SKM-1 treated with dmso at 0.1 percent for 144 hours (cell line): ENCODE measurements around the gene C10orf105.

ENCODE experiments used
- DNase-seq: peaks from one replicate; lab custom pipeline; 2025; ENCODE audit not compliant: unreplicated experiment; lab: John Stamatoyannopoulos, UW

C10orf105 gene

DNA sequence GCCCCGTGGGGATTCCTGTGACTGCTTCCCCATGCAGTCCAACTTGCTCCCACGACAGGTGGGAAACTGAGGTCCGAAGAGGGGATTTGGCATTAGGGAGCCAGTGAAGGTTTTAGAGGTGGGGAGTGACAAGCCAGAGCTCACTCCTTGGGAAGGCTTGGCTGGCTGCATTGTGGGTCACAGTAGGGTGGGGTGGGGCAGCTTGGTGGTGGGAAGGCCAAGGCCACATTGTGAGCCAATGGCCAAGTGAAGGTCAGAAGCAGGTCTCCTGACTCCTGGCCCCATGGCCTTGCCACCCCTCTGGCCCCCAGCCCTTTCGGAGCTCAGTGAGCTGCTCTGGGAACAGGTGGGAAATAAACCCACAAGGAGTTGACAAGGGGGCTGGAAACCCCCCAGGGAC lies 2.5 kb downstream of the C10orf105 start:
- DNase-seq, result no peak

DNA sequence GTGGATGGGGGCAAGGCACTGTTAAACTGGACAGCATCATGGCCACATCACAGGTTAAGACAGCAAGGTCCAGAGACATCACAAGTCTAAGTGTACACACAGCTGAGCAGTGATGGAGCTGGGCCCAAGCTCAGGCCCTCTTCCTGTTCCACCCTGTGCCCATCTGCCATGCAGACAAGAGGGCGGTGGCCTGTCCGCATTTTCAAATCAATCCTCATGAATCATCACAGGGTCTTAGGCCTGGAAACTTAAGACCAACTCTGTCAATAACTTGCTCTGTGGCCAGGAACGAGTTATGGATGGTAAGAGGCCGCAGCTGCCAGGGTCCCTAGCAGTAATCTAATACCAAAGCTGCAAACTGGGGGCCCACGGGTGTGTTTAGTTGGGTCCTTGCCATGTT lies 3.2 kb downstream of the C10orf105 start:
- DNase-seq, result no peak

DNA sequence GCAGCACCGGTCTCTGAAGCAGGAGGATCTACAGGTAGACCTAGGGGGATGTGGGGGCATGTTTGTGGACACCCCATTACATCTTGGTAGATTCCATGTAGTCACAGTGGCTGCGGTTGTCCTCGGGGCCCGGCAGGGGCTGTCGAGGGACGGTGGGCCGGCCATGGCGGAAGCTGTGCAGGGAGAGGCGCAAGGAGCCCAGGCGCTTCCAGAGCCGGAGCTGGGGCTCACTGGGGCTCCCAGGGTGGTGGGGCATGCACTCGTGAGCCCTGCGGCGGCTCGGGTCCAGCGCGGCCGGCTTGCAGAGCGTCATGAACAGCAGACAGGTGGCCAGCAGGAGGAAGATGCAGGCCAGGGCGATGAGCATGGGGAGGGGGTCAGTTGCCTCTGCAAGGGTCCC lies 3.7 kb downstream of the C10orf105 start:
- no peak for DNase-seq

DNA sequence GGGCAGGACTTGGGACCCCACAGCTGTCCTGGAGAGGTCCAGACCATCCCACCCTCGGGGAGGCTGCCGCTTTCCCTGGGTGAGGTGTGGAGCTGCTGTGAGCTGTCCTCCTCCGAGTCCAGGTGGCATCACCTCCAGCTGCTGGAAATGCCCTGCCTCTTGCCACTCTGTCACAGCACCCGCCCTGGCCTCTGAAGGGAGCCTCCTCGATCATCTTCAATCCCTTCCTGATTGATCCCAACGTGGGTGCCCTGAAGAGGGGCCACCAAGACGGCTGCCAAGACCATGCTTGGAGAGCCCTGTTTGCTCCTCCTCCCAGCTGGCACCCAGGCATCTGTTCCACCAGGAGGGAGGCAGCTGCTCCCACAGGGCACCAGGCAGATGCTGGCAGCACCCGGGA lies 4.6 kb downstream of the C10orf105 start:
- DNase-seq, result no peak

DNA sequence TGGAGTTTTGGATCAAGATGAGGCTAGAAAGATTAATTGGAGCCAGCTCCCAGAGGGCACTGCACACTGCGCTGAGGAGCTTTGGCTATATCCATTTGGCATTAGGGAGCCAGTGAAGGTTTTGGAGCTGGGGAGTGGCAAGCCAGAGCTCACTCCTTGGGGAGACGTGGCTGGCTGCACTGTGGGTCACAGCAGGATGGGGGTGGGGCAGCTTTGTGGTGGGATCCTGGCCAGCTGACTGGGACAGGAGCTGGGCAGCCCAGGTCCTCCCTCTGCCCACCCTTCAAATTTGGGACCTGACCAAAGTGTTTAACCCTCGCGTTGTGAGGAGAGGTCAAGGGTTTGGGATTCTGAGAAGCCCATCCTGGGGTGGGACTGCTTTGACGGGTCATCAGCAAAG lies 5.0 kb downstream of the C10orf105 start:
- no peak for DNase-seq

DNA sequence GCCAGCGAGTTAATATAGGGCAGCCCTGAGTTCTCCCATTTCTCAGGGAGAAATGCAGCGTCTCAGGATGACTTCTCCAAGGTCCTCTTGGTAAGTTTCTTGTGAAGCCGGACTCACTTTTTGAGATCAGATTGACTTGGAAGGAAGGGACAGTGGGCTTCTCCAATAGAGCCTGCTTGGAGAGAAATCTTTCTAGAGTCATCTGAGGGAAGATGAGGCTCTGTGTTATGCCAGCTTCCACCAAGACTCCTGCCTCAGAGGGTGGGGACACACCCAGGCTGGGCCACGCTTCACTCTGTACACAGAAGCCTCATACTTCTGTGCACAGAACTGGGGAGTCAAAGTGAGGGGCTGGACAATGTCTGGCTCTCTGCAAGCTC lies 5.6 kb downstream of the C10orf105 start:
- DNase-seq, result no peak

DNA sequence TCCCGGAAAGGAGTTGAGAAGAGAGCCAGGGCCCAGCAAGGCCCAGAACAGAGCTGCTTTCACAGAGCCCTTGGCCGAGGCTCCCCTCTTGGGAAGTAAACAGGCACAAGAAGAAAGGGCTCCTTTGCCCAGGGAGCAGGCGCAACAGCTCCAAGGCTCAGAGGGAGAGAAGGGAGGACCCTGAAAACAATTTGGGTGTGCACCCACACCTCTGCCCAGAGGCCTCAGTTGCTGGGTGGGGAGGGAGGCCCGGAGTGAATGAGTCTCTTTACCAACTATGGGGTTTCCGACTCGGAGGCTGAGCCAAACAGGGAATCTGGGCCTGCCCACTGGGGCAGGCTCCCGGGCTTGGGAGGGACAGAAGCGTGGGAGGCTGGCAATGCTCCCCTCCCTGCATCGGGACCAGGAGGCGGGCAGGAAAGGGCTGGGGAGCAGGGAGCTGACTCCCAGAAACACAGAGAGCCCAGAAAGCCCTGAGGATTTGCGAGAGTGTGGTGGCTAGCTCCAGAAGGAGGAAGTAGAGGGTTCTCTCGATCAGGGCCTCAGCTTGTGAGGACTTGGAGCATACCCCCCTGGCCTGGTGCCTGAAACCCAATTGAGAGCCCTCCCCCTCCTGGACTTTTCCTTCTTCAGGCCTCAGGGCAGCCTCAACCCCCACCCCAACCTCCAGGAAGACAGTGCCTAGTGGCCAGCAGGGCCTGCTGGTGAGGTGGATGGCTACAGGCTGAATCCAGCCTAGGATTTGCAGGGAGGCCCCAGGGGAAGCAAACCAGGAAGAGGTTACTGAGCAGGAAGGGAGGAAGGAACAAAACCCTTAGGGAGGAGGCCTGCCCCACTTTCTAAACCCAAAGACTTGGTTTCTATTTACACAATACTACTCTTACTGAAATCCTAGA lies 6.2 kb downstream of the C10orf105 start:
- peak; percentile 91 for DNase-seq

DNA sequence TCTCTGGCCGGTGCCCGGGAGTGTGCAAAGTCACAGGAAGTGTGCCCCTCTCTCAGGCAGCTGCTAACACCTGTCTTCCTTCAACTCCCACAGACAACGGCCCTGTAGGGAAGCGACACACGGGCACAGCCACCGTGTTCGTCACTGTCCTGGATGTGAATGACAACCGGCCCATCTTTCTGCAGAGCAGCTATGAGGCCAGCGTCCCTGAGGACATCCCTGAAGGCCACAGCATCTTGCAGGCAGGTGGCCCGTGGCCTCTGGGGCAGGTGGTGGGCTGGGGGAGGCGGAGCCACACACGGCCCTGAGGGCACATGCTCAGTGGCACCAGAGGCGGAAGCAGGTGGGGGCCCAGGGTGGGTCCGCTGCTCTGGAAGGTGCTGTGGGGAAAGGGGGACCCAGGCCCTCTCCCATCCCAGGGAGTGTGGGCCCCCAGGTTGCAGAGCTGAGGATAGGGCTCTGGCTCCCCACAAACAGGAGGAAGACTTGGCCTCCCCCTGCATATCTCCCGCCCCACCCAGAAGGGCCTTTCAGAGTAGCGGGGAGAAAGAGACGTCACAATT lies 6.9 kb downstream of the C10orf105 start:
- no peak for DNase-seq

DNA sequence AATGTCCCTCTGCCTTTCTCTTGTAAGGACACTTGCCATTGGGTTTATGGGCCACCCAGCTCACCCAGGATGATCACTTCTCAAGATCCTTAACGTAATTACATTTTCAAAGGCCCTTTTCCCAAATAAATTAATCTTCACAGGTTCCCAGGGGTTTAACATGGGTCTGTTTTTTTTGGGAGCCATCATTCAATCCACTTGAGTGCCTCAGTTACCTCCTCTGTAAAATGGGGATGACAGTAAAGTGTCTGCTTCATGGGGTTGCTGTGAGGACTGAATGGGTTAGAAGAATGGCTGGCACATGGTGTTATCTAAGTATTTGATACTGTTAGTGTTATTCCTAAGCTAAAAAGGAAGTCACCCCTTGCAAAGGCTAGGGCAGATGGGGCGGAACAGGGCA lies 7.4 kb downstream of the C10orf105 start:
- no peak for DNase-seq

DNA sequence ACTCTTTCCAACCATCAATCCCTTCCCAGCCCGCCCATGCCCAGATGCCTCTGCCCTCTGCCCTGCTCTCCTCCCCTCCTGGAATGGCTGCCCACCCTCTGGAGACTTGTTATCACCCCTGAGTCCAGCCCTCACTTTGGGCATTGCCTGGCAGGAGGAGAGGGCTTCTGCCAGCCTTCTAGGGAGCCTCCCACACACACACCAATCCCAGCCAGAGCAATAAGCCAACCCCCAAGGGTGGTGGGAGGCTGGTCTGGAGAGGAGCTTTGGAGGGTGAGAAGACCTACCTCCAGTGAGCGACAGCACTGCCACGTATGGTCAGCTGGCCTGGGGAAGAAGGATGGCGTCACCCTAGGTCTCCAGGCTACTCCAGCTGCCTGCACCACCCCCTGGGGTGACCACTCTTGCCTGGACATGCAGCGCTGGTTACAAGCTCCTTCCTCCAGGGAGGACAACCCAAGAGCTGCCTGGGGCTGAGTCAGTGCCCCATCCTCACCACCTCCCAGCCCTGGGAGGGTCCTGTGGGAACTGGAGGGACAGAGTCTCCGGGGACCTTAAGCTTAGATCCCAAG lies 8.4 kb downstream of the C10orf105 start:
- DNase-seq, result no peak

DNA sequence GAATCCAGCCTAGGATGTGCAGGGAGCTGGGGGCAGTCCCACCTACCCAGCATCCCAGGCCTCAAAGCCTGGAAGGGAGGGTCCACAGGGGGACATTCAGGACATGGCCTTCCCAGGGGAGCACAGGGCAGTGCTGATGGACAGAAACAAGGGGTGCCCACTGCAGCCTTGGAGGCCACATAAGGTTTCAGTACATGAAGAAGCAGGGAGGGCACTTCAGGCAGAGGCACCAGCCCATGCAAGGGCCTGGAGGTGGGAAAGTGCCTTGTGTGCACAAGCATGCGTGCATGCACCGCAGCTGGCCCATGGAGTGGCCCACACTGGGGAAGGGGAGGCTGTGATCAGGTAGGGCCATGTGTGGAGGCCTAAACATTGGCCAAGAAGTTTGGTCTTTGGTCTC lies 9.1 kb downstream of the C10orf105 start:
- no peak for DNase-seq

DNA sequence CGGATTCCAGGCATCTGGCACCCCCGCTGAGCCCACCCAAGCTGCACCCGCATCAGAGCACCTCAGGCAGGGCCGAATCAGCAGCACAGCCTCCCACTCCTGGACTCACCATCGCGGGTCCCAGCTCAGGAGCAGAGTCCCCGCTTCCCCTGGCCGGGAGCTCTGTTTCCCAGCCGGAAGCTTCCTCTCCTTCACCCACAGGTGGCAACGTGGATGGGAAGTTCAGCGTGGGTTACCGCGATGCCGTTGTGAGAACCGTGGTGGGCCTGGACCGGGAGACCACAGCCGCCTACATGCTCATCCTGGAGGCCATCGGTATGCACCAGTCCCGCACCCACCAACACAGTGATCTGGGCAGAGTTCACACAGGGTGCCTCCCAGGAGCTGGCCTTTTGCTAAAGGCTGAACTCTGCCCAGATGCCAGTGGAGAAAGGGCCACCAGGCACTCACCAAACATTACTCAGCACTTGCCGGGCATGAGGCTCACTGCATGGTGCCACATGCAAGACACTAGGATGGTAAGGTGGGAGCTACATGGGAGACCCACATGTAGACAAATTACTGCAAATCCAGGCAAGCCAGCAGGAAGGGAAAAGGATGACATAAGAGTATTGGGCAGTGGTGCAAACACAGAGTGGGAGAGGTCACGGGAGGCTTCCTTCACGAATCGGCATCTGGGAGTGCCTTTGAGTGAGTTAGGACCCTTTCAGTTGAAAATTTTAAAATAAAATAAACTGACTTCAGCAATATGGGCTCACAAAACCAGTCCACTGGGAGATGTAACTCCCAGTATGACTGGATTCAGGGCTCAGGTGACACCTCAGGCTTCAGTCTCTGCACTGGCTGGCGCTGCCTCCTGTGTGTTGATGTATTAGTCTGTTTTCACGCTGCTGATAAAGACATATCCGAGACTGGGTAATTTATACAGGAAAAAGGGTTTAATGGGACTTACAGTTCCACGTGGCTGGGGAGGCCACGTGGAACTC lies 10.4 kb downstream of the C10orf105 start:
- DNase-seq, result no peak

DNA sequence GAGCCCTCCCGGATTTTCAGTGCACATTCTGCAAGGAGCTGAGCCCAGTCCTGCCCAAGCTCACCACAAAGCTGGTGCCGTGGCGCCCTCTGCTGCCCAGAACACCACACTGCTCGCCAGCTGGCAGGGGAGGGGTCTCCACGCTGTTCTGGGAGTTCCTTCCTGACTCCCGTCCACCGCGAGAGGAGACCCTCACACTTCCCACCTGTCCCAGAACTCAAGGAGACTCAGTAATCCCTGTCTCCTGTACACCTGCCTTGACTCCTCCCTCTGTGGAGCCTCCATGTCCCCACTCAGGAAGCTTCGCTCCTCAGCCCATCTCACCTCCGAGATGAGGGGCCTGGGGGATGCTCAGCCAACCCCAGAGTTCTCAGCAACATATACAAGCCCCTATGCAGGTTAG lies 11.3 kb downstream of the C10orf105 start:
- peak; percentile 33 for DNase-seq

DNA sequence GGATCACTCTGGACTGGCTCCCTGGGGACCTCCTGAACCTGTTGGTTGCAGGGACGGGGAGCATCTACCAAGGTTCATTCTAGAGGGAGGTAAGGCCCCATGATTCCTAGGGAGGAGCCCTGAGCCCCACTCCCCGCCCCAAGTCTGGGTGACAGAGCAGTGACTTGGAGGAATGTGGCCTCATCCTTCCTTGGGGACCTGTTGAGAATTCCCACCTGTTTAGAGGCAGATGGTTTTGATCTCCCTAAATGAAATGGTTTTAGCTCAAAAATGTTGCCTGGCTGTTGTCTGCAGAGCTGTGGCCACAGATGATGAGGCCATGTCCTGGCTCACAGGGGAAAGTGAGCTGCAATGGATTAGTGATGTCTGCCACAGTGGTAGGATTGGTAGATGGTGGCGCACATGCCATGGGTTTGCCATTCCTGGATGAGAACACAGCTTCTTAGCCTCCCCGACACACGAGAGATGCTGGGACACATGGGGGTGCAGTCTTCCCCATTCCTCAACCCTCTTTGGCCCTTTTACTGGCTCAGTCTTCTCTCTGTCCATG lies 12.3 kb downstream of the C10orf105 start:
- DNase-seq, result no peak

DNA sequence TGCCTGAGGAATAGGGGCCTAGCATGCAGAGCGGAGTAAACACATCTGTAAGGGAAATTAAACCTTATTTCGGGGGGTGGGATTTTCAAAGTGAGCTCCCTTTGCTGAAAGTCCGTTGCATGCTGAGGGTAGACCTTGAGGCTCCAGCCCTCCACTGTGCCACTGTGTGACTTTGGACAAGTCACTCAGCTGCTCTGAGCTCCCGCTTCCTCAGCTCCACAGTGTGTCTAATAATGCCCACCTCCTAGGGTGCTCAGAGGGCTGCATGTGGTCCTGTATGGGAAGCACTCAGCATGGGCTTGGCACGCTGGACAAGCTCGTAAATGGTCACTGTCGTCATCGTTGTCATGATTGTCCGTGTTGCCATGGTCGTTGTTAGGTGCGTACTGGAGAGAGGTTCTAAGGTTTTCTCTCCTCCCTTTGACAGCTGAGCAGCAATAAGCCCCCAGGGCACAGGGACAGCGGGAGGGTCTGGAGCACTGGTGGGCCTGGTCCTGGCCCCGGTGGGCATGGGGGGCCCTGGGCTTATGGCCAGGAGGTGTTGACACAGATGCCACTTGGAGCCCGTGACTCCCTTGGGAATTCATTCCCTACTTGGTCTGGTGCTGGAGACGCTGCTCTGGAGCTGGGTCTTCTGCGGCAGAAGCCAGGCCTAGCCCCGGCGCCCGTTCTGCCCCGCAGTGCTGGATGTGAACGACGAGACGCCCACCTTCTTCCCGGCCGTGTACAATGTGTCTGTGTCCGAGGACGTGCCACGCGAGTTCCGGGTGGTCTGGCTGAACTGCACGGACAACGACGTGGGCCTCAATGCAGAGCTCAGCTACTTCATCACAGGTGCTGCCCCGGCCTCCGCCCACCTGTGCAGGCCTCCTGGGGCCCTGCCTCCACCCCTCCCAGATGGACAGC lies 13.1 kb downstream of the C10orf105 start:
- no peak for DNase-seq

DNA sequence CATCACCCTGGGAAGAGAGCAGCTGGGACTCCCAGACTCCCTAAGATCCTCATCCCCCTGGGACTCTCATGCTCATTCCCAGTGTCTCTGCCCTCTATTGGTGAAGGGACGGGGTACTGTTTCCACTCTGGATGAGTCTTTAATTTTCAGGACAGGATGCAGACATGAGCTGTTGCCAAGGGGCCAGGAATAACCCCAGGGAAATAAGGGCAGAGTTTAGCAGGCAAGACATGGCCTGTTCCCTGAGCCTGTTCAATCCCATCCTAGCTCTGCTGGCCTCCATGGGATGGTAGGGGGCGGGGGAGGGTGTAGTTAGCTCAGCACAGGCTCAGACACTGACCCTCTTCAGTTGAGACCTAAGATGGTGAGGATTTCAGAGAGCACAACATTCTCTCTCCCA lies 14.0 kb downstream of the C10orf105 start:
- DNase-seq, result no peak

DNA sequence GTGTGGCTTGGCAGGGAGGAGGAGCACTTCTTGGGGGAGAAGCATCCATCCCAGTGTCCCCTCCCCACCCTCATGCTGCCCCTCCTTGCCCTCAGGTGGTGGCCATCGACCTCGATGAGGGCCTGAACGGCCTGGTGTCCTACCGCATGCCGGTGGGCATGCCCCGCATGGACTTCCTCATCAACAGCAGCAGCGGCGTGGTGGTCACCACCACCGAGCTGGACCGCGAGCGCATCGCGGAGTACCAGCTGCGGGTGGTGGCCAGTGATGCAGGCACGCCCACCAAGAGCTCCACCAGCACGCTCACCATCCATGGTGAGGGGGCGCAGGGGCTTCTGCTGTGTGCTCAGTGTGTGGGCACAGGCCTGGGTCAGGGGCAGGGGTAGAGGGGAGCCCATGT lies 14.8 kb downstream of the C10orf105 start:
- DNase-seq, result no peak

DNA sequence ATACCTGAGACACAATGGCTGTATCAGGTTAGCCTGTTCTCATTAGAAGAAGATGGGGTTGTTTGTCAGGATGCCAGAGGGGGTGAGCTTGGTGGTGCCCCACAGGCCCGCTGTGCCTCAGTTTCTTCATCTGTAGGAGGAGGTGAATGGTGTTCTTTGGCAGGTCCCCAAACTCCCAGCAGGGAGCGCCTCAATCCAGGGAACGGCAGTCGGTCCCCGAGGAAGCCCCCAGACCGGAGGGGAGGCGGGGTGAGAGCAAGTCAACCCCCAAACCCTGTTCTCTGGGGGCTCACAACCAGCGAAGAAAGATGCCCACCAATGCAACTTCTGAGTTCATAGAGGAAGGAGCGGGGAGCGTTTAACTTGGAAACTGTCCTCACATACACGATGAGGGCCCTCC lies 16.0 kb downstream of the C10orf105 start:
- no peak for DNase-seq

DNA sequence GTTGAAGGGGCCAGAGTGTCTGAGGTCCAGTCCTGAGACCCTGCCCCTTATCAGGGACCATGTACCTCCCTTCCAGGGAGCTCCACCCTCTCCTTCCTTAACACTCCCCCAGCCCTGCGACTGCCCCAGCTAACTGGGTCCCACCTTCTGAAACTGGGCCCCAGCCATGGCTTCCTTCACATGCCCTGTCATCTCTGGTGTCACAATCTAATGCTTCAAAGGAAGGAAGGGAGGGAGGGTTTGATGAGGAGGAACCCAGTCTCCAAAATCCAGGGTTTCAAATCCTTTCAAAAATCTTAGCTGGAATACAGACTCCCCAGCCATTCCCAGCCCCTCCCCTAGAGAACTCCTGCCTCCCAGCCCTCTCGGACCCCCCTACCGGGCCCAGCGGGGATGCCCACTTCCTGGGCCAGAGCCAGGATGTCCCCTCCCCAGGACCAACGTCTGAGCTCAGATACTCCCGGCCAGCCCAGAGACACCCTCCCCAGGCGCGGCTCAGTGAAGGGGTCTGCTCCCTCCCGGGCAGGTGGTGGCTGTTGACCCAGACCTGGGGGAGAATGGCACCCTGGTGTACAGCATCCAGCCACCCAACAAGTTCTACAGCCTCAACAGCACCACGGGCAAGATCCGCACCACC lies 18.0 kb downstream of the C10orf105 start:
- DNase-seq, result peak; percentile 43
